K562 (cell line): ENCODE measurements around the gene ELOF1. TPM values are rescaled to one million over a fixed set of nuclear protein-coding genes. Genes with fewer than 3 reads are reported as not detected.
A peak's percentile ranks its signal among the peaks of the same experiment; 100 is the strongest.

Experiments used
- ATF7 ChIP-seq: fragments of 450-650 bp; IDR thresholded peaks from 2 replicates; pipeline ENCODE4 v1.7.1; 2014; ENCODE audit warnings: mild to moderate bottlenecking, moderate library complexity
- BRD9 ChIP-seq: fragments of 450-650 bp; IDR thresholded peaks from 2 replicates; pipeline ENCODE4 v1.6.1; 2018; ENCODE audit warnings: low read depth; ENCODE audit not compliant: partially characterized antibody
- CEBPB ChIP-seq: fragments of 450-650 bp; IDR thresholded peaks from 2 replicates; pipeline ENCODE4 v1.6.1; 2016; ENCODE audit warnings: missing genetic modification characterization, missing compliant biosample characterization
- FOXA1 ChIP-seq: fragments of 450-650 bp; IDR thresholded peaks from 2 replicates; pipeline ENCODE4 v1.6.1; 2016; ENCODE audit warnings: mild to moderate bottlenecking, borderline replicate concordance
- JUN ChIP-seq, 2 experiments: sonication (generic) in 1 of 2; formaldehyde crosslinking in 1 of 2; IDR thresholded peaks; 2 replicates each; pipeline versions ENCODE4 v1.6.1 to v1.8.0; 2012 to 2022; ENCODE audit warnings: borderline replicate concordance in 2 of 2, mild to moderate bottlenecking in 2 of 2, improper control_type of control experiment in 1 of 2, low read depth in 1 of 2, low read length in 1 of 2, missing genetic modification reagents in 1 of 2
- MCM2 ChIP-seq: fragments of 450-650 bp; IDR thresholded peaks from 2 replicates; pipeline ENCODE4 v1.6.1; 2017; ENCODE audit warnings: low read depth, mild to moderate bottlenecking
- MYC ChIP-seq, 2 experiments: fragments of 250-450 bp in 1 of 2; sonication (Bioruptor Pico) in 1 of 2; IDR thresholded peaks; 2 replicates each; pipeline versions ENCODE4 v1.5.1 to v1.6.1; 2012 to 2021; ENCODE audit warnings: low read depth in 2 of 2, borderline replicate concordance in 1 of 2, improper control_type of control experiment in 1 of 2, low read length in 1 of 2, mild to moderate bottlenecking in 1 of 2, moderate library complexity in 1 of 2
- NBN ChIP-seq: fragments of 450-650 bp; IDR thresholded peaks from 2 replicates; pipeline ENCODE4 v1.6.1; 2016; ENCODE audit warnings: low read depth, mild to moderate bottlenecking
- NEUROD1 ChIP-seq: fragments of 150-350 bp; IDR thresholded peaks from 2 replicates; pipeline ENCODE4 v1.6.1; 2014; ENCODE audit warnings: borderline replicate concordance, low read length, low read depth; ENCODE audit not compliant: partially characterized antibody
- POLR3G ChIP-seq: IDR thresholded peaks from 2 replicates; pipeline ENCODE4 v1.6.1; 2011; ENCODE audit not compliant: insufficient read length, insufficient replicate concordance; ENCODE audit errors: extremely low read depth
- RBM22 ChIP-seq: fragments of 200-400 bp; formaldehyde crosslinking; IDR thresholded peaks from 2 replicates; pipeline ENCODE4 v1.6.1; 2018; ENCODE audit warnings: low read length, low read depth; ENCODE audit not compliant: poor library complexity, severe bottlenecking
- ZFX ChIP-seq: sonication (generic); formaldehyde crosslinking; IDR thresholded peaks from 2 replicates; pipeline ENCODE4 v1.8.0; 2022; ENCODE audit warnings: mild to moderate bottlenecking, missing genetic modification reagents, moderate library complexity
- ZNF121 ChIP-seq: sonication (generic); formaldehyde crosslinking; conservative IDR thresholded peaks from 2 replicates; pipeline ENCODE4 v1.8.0; 2022; ENCODE audit warnings: missing genetic modification reagents
- ZNF408 ChIP-seq: fragments of 250-450 bp; sonication (Bioruptor Pico); IDR thresholded peaks from 2 replicates; pipeline ENCODE4 v1.4.0; 2020; ENCODE audit warnings: low read depth, mild to moderate bottlenecking, moderate library complexity
- polyA plus RNA-seq, 8 experiments: library from polyadenylated mRNA; depleted of rRNA in 4 of 8; stranded (reverse) in 5 of 8; unstranded in 3 of 8; fragments of >200 nt; fragmentation: Nextera tagmentation in 2 of 8; fragmentation: Illumina TruSeq in 1 of 8; extraction: Ambion mirVana in 2 of 8; extraction: Trizol in 1 of 8; gene quantifications; 2 replicates each; pipeline versions ENCODE4 v1.2.1 to v1.2.3, GENCODE V29; 2011 to 2014; ENCODE audit warnings: inconsistent platforms in 1 of 8, missing spikeins in 1 of 8
- total RNA-seq, 7 experiments: library from RNA; depleted of rRNA in 6 of 7; stranded (reverse); fragments of >200 nt in 6 of 7; fragmentation: Illumina TruSeq in 2 of 7; extraction: Trizol in 2 of 7; gene quantifications; 2 replicates each; pipeline versions ENCODE4 v1.2.1 to v1.2.3, GENCODE V29; 2011 to 2021; ENCODE audit warnings: low replicate concordance in 1 of 7
- TF ChIP-seq, protein P1 (sequence below): fragments of 250-450 bp; sonication (Bioruptor Pico); IDR thresholded peaks from 2 replicates; pipeline ENCODE4 v1.4.0; 2020; ENCODE audit warnings: mild to moderate bottlenecking, moderate library complexity, borderline replicate concordance
- TF ChIP-seq, protein P2 (sequence below): sonication (generic); formaldehyde crosslinking; IDR thresholded peaks from 2 replicates; pipeline ENCODE4 v1.8.0; 2022; ENCODE audit warnings: mild to moderate bottlenecking, missing genetic modification reagents, borderline replicate concordance
- TF ChIP-seq, protein P3 (sequence below): fragments of 250-450 bp; sonication (Bioruptor Pico); IDR thresholded peaks from 2 replicates; pipeline ENCODE4 v1.5.0; 2020; ENCODE audit warnings: mild to moderate bottlenecking
- TF ChIP-seq, protein P4 (sequence below): sonication (generic); formaldehyde crosslinking; IDR thresholded peaks from 2 replicates; pipeline ENCODE4 v1.8.0; 2022; ENCODE audit warnings: mild to moderate bottlenecking, missing genetic modification reagents

ELOF1 gene
- total and polyA plus RNA-seq, 9 of the 15 experiments (the other 6 are each of a cell fraction or from before 2014, with no cell fraction given): 16.7 to 147 (median 74.2) TPM

DNA sequence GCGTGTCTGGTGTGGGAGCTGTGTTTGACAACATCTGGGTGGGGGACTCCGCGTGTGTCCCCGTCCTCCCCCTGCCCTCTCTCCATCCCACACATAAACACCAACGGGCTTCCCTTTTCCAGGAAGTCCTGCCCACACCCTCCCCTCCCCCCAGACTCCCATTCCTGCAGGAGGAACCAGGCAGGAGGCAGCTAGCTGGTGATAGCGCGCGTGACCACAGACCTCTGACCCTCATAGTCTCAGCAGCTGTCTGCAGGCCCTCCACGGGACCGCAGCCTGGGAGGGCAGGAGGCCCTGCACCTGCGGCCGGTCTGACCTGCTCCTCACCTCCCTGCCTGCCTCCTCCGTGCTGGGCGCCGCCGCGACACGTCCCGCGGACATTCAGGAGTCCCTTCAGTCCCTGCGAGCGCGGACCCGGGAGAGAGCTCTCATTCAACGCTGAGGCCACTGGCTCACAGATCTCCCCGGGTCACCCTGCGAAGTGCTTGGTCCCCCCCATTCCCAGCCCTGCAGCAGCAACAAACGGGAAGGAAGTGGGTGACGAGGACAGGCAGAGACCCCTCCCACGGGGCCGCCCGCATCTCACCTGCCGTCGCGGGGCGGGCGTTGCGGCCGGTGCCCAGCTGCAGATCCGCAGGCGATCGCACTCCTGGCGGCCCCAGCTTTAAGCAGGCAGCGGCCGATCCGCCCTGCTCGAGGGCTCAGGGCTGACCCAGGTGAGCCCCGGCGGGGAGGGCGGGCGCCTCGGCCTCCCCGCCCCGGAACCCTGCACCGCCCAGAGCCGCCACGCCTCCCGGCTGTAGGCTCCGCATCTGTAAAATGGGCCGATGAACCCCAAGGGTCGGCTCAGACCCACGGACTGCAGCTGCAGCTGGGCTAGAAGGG is 19.5 kb upstream of the ELOF1 start (continued):
- TF ChIP-seq MYC (IDR thresholded peaks at IDR 0.05; ENCODE audit: low read depth, low read length) (peak; percentile 65; the same call in 1 of the 2 replicates), MYC (CRISPR knock-in tag; IDR thresholded peaks at IDR 0.05; ENCODE audit: borderline replicate concordance, low read depth) (peak; percentile 59; the same call in 1 of the 2 replicates), BRD9 (no peak), FOXA1 (no peak), RBM22 (no peak), ZNF121 (CRISPR knock-in tag) (no peak), NEUROD1 (no peak), POLR3G (no peak), CEBPB (tag) (no peak), ZFX (CRISPR knock-in tag) (peak; percentile 62), MCM2 (no peak), ATF7 (no peak; the same call in none of the 2 replicates), JUN (IDR thresholded peaks at IDR 0.05; ENCODE audit: borderline replicate concordance, low read depth, low read length) (no peak), JUN (CRISPR knock-in tag; IDR thresholded peaks at IDR 0.05; ENCODE audit: borderline replicate concordance) (no peak), ZNF408 (CRISPR knock-in tag) (no peak), NBN (peak; percentile 65; the same call in 1 of the 2 replicates)
- TF ChIP-seq, protein P1, sequence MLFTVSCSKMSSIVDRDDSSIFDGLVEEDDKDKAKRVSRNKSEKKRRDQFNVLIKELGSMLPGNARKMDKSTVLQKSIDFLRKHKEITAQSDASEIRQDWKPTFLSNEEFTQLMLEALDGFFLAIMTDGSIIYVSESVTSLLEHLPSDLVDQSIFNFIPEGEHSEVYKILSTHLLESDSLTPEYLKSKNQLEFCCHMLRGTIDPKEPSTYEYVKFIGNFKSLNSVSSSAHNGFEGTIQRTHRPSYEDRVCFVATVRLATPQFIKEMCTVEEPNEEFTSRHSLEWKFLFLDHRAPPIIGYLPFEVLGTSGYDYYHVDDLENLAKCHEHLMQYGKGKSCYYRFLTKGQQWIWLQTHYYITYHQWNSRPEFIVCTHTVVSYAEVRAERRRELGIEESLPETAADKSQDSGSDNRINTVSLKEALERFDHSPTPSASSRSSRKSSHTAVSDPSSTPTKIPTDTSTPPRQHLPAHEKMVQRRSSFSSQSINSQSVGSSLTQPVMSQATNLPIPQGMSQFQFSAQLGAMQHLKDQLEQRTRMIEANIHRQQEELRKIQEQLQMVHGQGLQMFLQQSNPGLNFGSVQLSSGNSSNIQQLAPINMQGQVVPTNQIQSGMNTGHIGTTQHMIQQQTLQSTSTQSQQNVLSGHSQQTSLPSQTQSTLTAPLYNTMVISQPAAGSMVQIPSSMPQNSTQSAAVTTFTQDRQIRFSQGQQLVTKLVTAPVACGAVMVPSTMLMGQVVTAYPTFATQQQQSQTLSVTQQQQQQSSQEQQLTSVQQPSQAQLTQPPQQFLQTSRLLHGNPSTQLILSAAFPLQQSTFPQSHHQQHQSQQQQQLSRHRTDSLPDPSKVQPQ: no peak; the same call in 1 of the 2 replicates
- TF ChIP-seq, protein P2, sequence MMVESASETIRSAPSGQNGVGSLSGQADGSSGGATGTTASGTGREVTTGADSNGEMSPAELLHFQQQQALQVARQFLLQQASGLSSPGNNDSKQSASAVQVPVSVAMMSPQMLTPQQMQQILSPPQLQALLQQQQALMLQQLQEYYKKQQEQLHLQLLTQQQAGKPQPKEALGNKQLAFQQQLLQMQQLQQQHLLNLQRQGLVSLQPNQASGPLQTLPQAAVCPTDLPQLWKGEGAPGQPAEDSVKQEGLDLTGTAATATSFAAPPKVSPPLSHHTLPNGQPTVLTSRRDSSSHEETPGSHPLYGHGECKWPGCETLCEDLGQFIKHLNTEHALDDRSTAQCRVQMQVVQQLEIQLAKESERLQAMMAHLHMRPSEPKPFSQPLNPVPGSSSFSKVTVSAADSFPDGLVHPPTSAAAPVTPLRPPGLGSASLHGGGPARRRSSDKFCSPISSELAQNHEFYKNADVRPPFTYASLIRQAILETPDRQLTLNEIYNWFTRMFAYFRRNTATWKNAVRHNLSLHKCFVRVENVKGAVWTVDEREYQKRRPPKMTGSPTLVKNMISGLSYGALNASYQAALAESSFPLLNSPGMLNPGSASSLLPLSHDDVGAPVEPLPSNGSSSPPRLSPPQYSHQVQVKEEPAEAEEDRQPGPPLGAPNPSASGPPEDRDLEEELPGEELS (CRISPR knock-in tag): 0 out of 2 replicates have a peak, but pooled peaks have one; percentile 49
- TF ChIP-seq, protein P3, sequence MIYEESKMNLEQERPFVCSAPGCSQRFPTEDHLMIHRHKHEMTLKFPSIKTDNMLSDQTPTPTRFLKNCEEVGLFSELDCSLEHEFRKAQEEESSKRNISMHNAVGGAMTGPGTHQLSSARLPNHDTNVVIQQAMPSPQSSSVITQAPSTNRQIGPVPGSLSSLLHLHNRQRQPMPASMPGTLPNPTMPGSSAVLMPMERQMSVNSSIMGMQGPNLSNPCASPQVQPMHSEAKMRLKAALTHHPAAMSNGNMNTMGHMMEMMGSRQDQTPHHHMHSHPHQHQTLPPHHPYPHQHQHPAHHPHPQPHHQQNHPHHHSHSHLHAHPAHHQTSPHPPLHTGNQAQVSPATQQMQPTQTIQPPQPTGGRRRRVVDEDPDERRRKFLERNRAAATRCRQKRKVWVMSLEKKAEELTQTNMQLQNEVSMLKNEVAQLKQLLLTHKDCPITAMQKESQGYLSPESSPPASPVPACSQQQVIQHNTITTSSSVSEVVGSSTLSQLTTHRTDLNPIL (CRISPR knock-in tag): no peak
- TF ChIP-seq, protein P4, sequence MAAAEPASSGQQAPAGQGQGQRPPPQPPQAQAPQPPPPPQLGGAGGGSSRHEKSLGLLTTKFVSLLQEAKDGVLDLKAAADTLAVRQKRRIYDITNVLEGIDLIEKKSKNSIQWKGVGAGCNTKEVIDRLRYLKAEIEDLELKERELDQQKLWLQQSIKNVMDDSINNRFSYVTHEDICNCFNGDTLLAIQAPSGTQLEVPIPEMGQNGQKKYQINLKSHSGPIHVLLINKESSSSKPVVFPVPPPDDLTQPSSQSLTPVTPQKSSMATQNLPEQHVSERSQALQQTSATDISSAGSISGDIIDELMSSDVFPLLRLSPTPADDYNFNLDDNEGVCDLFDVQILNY: no peak
